ENCODE measurements around the gene GFRA1.

The GFRA1 gene

DNA sequence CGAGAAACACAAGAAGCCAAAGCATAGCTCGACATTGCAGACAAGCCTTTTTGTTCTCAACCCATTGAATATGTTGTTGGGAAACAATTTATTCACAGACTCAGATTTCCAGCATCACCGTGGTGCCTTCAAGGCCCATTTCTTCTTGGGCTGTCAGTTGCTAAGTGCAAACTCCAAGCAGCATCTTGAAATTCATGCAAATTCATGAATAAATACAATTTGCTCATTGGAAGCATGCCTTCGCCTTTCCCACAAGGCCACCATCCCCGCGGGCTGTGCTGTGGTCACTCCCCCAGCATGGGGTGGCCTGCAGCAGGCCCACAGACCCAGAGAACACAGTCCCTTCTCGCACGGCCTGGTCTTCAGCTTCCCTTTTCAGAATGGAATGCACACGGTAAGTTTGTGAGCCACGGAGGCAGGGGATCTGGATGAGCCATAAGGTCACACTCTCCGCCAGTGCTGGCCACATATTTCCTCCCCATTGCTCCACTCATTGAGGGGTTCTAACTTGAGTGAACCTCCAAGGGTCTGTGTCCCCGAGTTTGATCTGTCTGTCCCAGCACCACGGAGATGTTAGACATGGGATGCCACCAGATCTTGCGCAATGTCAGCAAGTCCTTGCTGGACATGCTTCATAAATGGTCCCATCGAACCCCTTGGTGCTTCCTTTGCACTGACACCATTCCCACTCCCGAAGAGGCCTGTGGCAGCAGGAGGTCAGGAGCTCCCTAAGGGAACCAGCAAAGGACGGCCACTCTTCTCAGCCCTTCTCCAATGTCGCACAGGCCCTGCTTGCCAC is 109.5 kb downstream of the GFRA1 start:
- no peak overlapping the region for H3K4me3 ChIP-seq (ENCODE audit: low read depth, low read length)
- TF ChIP-seq, protein P1, sequence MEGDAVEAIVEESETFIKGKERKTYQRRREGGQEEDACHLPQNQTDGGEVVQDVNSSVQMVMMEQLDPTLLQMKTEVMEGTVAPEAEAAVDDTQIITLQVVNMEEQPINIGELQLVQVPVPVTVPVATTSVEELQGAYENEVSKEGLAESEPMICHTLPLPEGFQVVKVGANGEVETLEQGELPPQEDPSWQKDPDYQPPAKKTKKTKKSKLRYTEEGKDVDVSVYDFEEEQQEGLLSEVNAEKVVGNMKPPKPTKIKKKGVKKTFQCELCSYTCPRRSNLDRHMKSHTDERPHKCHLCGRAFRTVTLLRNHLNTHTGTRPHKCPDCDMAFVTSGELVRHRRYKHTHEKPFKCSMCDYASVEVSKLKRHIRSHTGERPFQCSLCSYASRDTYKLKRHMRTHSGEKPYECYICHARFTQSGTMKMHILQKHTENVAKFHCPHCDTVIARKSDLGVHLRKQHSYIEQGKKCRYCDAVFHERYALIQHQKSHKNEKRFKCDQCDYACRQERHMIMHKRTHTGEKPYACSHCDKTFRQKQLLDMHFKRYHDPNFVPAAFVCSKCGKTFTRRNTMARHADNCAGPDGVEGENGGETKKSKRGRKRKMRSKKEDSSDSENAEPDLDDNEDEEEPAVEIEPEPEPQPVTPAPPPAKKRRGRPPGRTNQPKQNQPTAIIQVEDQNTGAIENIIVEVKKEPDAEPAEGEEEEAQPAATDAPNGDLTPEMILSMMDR (IDR thresholded peaks at IDR 0.05; ENCODE audit: low read depth, low read length) = no peak

DNA sequence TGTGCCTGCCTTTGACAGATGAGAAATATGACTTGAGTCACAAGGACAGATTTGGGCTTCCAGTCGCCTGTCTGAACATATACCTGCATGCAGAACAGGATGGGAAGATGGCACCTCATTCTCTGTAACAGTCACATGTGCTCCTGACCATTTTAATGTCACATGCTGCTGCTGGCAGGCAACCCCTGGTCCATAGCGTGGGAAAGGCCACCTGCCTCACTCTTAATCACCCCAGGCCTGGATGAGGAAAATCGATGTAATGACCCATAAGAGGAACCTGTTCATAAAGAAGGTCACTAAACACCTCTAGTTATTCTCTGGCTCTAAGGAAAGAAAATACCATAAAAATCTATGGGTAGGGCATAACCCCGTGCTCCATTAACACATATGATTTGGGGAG is 110.2 kb downstream of the GFRA1 start:
- TF ChIP-seq, protein P1 (IDR thresholded peaks at IDR 0.05; ENCODE audit: low read depth, low read length) = no peak
- H3K4me3 ChIP-seq (ENCODE audit: low read depth, low read length) = no peak overlapping the region

DNA sequence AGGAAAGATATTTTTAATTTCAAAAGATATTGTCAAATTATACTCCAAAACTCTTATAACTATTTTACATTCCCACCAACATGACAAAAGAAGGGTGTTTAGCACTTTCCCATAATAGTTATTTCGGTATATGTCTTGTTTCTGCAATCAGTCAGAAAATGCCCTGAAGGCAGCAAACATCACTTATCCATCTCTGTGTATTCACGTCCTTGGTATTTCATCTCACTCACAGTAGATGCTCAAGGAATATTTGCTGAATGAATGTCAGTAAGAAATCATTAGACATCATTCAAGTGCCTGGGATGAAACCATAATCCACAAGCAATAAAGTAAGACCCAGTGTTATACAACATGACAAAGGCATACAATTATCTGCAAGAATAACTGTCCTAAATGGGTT is 112.7 kb downstream of the GFRA1 start:
- TF ChIP-seq, protein P1 (IDR thresholded peaks at IDR 0.05; ENCODE audit: low read depth, low read length) = no peak

DNA sequence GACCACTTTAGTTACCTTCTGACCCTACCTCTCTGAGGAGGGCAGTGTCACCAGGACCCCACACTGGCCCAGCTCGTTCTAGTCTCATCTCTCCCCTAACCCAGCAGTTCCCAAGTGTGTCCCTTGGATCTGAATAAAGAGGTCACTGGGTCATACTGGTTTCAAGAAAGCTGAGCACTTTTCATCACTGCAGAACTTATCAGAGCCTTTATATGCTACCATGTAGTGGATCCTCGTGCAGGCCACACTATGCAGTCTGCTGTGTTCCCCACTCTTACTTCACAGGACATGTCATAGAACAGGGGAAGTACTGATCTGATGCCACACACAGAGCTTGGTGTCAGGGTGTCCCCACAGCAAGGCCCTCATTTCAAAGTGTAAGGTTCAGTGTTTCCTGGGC is 113.8 kb downstream of the GFRA1 start:
- TF ChIP-seq, protein P1 (IDR thresholded peaks at IDR 0.05; ENCODE audit: low read depth, low read length) = no peak
- H3K4me3 ChIP-seq (ENCODE audit: low read depth, low read length) = no peak overlapping the region

More for the DNA sequence above, 112.7 kb downstream of the GFRA1 start:
- H3K4me3 ChIP-seq (ENCODE audit: low read depth, low read length) = no peak overlapping the region

DNA sequence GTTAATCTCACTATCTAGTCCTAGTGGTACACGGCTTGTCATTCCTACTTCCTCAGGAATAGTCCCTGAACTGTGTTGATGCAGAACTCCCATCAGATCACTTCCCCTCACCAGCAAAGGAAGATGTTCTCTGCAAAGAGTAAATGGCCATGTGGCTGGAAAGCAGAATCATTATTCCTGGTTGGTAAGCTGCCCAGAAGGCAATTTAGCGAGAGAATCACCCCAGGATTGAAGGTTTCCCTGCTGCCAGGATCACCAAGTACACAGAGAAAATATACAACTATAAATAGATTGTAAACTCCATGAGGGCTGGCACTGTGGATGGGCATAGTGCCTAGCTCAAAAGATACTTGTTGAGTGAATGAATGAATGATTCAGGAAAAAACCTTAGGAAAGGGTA is 115.0 kb downstream of the GFRA1 start:
- TF ChIP-seq, protein P1 (IDR thresholded peaks at IDR 0.05; ENCODE audit: low read depth, low read length) = no peak

DNA sequence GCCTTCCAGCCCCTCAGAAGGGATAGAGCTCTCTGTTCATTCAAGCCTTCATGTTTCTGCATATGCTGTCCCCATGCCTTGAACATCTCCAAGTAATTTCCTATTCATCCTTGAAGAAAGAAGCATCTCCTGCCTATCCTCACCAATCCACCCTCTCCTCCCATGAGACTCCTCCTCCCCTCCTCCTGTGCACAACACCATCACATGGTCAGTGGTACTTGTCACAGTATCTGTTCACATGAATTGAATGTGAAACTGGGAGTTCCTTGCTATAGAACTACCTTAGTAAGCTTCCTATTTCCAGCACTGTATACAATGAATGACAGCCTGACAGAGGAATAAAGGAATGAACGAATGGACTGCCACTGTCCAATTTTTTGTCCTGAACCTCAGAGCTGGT is 115.5 kb downstream of the GFRA1 start:
- TF ChIP-seq, protein P1 (IDR thresholded peaks at IDR 0.05; ENCODE audit: low read depth, low read length) = no peak
- no peak overlapping the region for H3K4me3 ChIP-seq (ENCODE audit: low read depth, low read length)

More for the DNA sequence above, 115.0 kb downstream of the GFRA1 start:
- H3K4me3 ChIP-seq (ENCODE audit: low read depth, low read length) = no peak overlapping the region

DNA sequence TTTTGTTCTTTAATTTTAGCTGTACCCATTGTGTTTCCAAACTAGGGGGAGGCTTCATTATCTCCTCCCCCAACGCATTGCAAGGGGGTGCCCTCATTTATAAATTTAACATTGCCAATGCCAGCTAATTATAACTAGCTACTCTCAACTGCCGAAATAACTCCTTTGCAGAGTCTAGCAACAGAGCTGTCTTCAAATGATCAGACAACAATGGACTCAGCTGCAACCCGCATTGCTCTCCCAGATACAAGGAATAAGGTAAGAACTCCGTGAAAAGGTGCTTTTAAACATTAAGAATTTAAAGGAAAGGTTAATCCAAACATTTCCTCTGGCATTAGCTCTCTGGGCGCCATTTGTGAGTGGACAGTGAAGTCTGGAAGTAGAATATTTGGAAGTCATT is 116.2 kb downstream of the GFRA1 start:
- TF ChIP-seq, protein P1 (IDR thresholded peaks at IDR 0.05; ENCODE audit: low read depth, low read length) = no peak
- H3K4me3 ChIP-seq (ENCODE audit: low read depth, low read length) = no peak overlapping the region
